Fibroblast of lung (primary cell): ENCODE data around the gene SFXN1.

Source experiments
- CTCF ChIP-seq, 2 donors: IDR thresholded peaks in 1 of 2; conservative IDR thresholded peaks in 1 of 2; 1 replicate in 1 of 2; 2 replicates in 1 of 2; pipeline ENCODE4 v1.5.1; 2011 to 2012; ENCODE audit warnings: low read length in 2 of 2, control low read depth in 1 of 2, inconsistent platforms in 1 of 2, low read depth in 1 of 2, mild to moderate bottlenecking in 1 of 2
- EZH2 ChIP-seq: IDR thresholded peaks from 2 replicates; pipeline ENCODE4 v1.5.1; 2012; ENCODE audit warnings: low read length, control low read depth, mild to moderate bottlenecking; ENCODE audit errors: missing control alignments

DNA sequence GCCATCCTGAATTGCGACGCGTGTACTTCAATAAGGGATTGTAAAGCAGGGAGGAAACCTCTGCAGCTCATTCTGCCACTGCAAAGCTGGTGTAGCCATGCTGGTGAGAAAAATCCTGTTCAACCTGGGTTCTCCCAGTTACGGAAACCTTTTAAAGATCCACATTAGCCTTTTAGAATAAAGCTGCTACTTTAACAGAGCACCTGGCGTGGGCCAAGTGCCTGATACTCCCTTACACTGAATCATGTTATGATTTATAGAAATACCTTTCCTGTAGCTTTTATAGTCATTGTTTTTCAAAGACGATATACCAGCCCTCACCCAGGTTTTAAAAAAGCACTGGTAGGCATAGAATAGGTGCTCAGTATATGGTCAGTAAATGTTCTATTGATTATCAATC lies 48.3 kb downstream of the SFXN1 start:
- TF ChIP-seq CTCF (conservative IDR thresholded peaks at IDR 0.05 in 1 of 2, IDR thresholded peaks at IDR 0.05 in 1 of 2; ENCODE audit: low read depth in 1 of 2, low read length in 2 of 2) = no peak
- no peak for TF ChIP-seq EZH2
